Left cardiac atrium (tissue), 4 donors: ENCODE results near the gene COL18A1. TPM values are rescaled to one million over a fixed set of nuclear protein-coding genes. Genes with fewer than 3 reads are reported as not detected.
"Not testable (repeated sequence)": the region's sequence is repeated elsewhere in the genome, so short reads cannot be mapped to it uniquely, and the experiment has no call there.

Experiments used
- ATAC-seq, 2 donors: fragments of 200-7000 bp; cut with Tn5 transposase; one replicate each; pipeline ENCODE4 v1.9.1; 2020; ENCODE audit warnings: mild to moderate bottlenecking in 2 of 2, moderate library complexity in 2 of 2
- DNase-seq: peaks from one replicate; pipeline ENCODE4 v3.0.0-alpha.2; 2020
- intact Hi-C, 2 donors: fragments of 100-400 bp; cut with DNase I; formaldehyde crosslinking; loops; one replicate each; pipeline versions ENCODE4 v1.14.1 to v1.15.1; 2022 to 2023
- microRNA-seq, 2 donors: library from miRNA; unstranded; fragments of <30 nt; microRNA quantifications; one replicate each; pipeline ENCODE4 v1.2.0, GENCODE V29; 2020
- total RNA-seq, 2 donors: library from RNA; stranded (reverse); fragmentation: NEBNext Ultra II Directional; extraction: Animal tissue kit (Norgen Biotek cat#: 25700); gene quantifications; one replicate each; pipeline ENCODE4 v1.2.1, GENCODE V29; 2021
- donor health status: DM: no; HTN: yes; CAD: no.
- donor health status: DM: no; HTN: yes; CAD: no; lungs with severe emphysema.
- donor health status: DM: yes; HTN: yes; CAD: no.
- donor health status: Dilated cardiomyopathy.

The COL18A1 gene
- total RNA-seq, 2 donors from 2014 or later = 53.4 to 104 TPM

DNA sequence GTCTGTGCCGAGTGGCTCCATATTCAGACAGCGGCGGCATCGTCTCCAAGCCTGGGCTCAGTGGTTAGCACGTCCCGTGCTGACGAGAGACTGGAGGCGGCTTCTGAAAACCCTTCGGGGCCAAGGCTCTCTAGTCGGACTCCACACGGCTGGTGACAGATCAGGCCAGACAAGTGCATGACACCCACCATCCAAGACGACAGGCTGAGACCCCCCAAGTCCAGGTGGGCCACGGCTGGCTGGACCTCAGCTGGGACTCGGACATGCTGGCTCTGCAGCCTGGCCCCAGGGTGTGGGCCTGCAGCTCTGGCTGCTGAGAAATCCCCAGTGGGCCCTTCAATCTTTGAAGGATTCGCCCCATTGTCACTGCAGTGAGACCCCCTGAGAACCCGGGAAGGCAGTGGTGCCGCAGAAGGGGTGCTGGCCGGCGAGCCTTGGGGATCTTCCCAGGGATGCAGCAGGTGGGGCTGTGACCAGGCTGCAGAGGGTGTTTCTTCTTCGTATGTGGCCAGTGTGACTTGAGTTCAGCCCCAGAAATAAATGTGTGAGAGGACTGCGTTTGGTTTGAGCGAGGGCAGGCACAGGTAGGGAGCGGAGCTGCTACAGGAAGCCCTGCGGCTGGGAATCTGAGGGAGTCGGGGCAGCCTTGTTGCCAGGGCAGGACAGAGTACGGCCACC lies 153.2 kb downstream of the COL18A1 start:
- intact Hi-C loops = loop anchor here in 1 of 2 donors (5.0 kb wide), 2 partner anchors 39 to 364 kb away; no protein-coding TSS in a partner anchor
- peak; percentile 17 for DNase-seq
- no peak for ATAC-seq

DNA sequence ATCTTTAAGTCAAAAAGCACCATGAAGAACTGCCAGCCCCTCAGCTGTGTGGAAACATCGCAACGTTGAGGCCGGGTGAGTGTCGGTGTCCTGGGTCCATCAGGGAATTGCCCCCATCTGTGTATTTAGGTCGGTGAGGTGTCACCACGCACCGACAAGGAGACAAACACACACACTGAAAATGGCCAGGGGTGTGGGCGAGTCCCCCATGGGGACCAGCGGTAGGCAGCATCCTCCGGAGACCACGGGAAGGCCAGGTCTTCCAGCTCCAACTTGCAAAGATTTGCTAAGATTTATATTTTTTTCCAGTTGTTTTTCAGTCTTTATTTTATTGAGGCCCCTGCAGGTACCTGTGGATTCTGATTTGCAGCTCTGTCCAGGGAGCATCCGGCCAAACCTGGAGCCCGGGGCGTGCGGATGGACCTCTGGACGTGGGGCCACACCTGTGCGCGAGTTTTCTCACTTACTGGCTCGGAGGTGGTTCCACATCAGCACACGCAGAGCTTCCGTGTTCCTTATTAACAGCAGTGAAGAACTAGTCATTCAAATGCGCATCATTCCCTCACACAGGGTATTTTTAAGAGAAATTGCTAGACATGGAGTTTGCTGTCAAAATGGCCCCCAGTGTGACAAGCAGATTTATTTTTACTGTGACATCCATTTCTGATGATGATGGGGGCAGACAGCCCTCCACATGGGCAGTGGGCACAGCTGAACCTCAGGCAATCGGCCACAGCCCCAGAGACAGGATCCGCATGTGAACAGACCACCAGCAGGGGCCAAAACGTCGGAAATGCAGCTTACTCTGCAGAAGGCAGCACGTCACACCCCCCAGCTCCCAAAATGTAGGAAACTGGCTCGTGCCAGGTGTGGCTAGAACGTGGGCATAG lies 154.5 kb downstream of the COL18A1 start:
- ATAC-seq (no peak), DNase-seq (no peak)
- intact Hi-C loops = loop anchor here in 1 of 2 donors (5.0 kb wide), 2 partner anchors 38 to 363 kb away; no protein-coding TSS in a partner anchor

DNA sequence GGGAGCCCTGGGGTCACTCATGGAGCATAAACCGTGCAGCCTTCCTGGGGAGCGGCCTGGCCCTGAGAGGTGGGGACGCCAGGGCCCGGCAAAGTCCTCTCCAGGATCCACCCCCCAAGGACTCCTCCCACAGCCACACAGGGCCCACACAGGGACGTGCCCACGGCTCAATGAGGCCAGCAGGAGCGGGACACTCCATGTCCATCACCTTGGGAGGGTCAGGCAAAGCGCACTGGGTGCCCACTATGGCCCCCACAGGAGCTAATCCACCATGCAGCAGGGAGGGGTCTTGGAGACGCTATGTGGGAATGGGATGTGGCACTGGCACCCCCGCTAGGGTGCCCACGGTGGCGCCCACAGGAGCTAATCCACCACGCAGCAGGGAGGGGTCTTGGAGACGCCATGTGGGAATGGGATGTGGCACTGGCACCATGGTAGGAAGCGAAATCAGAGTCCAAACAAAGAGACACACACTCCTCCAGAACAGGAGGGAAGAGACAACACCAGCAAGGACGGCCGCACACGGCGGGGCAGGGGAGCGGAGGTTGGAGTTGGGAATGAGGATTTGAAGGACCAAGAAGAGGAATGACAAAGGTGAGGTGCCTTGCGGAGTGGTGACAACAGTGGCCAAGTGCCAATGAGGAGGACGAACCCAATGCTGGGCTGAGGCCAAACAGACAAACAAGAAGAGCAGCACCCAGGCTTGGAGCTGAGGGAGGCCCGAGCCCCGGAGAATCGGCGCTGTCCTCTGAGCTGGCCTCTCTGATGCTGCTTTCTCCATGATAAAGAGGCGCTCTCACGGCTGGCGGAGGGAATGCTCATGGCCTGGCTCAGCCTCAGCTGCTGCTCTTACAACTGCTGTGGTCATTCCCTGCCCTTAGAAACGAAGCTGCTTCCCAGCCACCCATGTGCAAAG lies 155.4 kb downstream of the COL18A1 start:
- DNase-seq = no peak
- intact Hi-C loops = no loop called here
- no peak for ATAC-seq

DNA sequence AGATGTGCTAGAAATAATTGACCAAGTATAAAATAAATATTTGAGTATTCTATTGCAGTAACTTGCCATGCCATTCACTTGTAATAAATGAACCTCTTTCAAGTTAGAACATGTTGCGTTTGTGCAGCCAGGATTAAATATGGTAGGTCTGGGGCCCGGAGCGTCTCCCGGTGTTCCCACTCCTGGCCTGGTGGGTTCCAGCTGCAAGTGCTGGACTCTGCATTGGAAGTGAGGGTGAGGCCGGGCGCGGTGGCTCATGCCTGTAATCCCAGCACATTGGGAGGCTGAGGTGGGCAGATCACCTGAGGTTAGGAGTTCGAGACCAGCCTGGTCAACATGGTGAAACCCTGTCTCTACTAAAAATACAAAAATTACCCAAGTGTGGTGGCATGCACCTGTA lies 156.3 kb downstream of the COL18A1 start:
- ATAC-seq, DNase-seq: not testable (repeated sequence)

DNA sequence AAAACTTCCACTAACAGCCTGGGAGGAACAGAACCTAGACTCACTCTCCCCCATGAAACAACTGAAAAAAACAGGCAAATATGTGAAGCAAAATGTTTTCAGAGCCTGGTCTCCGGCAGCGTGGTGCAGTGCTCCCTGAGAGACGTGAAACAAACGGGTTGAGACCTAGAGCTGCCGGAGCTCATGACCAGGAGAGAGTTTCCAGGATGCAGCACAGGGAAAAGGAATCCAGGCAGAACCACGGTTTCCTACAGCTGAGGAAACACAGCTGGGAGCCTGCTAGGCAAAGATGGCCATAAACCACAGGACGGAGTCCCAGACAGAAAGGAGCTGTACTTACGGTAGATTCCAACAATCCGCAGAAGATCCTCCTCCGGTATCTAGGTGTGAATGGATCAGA lies 157.4 kb downstream of the COL18A1 start:
- intact Hi-C loops = no loop called here
- DNase-seq (no peak), ATAC-seq (no peak)

More for the DNA sequence above, 156.3 kb downstream of the COL18A1 start:
- intact Hi-C loops = not testable (repeated sequence)

DNA sequence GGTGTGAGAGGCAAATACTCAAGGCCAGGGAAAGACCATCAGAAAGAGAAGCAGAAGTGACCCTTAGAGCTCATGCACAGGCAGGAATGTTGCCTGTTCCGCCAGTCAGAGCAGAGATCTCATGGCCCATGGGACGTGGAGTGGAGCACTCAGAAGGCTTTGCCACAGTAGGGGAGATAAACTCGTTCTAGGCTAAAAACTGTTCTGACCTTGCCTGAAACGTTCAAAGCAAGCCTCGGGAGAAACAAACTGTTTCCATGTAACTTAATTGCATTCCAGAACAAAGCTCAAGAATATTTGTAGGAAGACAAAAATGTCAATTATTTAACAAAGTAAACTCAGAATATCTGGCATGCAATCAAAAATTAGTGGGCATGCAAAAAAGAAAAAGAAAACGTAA lies 158.0 kb downstream of the COL18A1 start:
- DNase-seq = no peak
- ATAC-seq = no peak
- intact Hi-C loops = no loop called here

Small RNA genes within 50 kb of the gene (microRNA-seq; reads per million reads assigned to microRNA genes)
- gene MIR6815 = 1.4 to 1.6 reads per million in 2 donors

Other genes starting within 250 kb of the COL18A1 start
- 10 to 100 TPM; 18.1 to 20.3 TPM for gene POFUT2, start 117.3 kb upstream of the COL18A1 start, total RNA-seq
- gene SLC19A1, start 137.3 kb downstream of the COL18A1 start, total RNA-seq = 1 to 10 TPM; 5.4 to 8.6 TPM
- gene PCBP3, start 238.6 kb downstream of the COL18A1 start, total RNA-seq = 1 to 10 TPM; 5.8 to 5.9 TPM